GM21786 (cell line): ENCODE data around the gene ACSL4.

Experiments
- ATAC-seq: cut with Tn5 transposase; IDR thresholded peaks from one replicate; pipeline ENCODE4 v1.9.1; 2021; ENCODE audit not compliant: unreplicated experiment

The ACSL4 gene

GRCh38 chrX:109619771-109620170 lies 113.3 kb downstream of the ACSL4 start:
- no peak for ATAC-seq

- no peak for ATAC-seq
These were observed 118.1 kb downstream of the ACSL4 start for GRCh38 chrX:109614951-109615350.

DNA sequence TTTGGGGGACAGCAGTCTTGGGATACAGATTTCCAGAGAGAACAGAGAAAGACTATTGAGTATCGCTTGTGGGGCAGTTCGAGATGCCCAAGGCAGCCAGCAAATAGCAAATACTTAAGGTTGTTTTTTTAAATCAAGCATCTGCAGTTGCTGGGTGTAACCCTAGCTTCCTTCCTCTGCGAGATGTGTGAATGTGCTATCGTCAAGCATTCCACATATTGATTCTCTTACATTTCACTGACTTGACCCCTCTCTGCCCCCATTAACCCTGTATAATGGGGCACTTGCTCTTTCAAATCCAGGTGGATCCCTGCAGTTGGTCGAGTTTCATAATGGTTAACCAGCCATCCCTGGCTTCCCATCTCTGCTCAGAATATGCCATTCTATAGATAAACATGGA lies 131.6 kb downstream of the ACSL4 start:
- ATAC-seq = no peak

- no peak for ATAC-seq
These were observed 132.8 kb downstream of the ACSL4 start for GRCh38 chrX:109600237-109600651.

DNA sequence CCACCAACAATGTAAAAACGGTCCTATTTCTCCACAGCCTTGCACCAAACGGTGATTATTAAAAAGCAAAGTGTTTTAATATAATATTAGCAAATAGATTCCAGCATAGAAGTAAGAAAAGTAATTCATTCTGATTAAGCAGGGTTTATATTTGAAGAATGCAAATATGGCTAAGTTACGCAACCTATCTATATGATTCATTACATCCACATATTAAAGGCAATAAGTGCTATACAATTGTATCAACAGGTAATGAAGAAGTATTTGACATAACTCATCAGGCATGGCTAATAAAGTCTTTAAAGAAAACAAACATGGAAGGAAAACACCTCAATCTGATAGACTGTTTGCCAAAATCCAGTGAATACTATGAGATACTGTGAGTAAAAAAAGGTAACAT lies 137.0 kb downstream of the ACSL4 start:
- ATAC-seq = no peak
